ENCODE measurements around the gene DRD3. TPM values are rescaled to one million over a fixed set of nuclear protein-coding genes. Genes with fewer than 3 reads are reported as not detected.

DRD3 gene
- total RNA-seq, 2 donors from 2014 or later, result not detected

- H3K9me3 Mint-ChIP-seq, result no peaks in the 10 kb centered on the region
Measured at GRCh38 chr3:114108137-114108536, 70.7 kb downstream of the DRD3 start.

DNA sequence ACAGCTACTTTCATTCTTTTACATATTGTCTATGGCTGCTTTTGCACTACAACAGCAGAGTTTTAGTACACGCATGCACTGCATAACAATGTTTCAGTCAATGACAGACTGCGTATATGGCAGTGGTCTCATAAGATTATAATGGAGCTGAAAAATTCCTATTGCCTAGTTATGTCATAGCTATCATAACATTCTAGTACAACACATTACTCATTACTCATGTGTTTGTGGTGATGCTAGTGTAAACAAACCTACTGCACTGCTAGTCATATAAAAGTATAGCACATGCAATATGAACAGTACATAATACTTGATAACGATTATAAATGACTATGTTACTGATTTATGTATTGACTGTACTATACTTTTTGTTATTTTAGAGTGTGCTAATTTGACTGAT, 74.4 kb downstream of the DRD3 start:
- no peak overlapping the region for H3K27ac Mint-ChIP-seq
- ATAC-seq (no peak), DNase-seq (ENCODE audit: low spot score in 2 of 2) (no peak)
- H3K9me3 Mint-ChIP-seq, result no peaks in the 10 kb centered on the region
- H3K36me3 Mint-ChIP-seq, result no peaks in the 10 kb centered on the region

More at GRCh38 chr3:114108137-114108536, 70.7 kb downstream of the DRD3 start:
- no peak for DNase-seq (ENCODE audit: low spot score in 2 of 2)
- H3K36me3 Mint-ChIP-seq, result no peaks in the 10 kb centered on the region
- no peak overlapping the region for H3K27ac Mint-ChIP-seq
- no peak for ATAC-seq

- ATAC-seq (no peak), DNase-seq (ENCODE audit: low spot score in 2 of 2) (no peak)
- H3K27ac Mint-ChIP-seq, result no peak overlapping the region
- no peaks in the 10 kb centered on the region for H3K36me3 Mint-ChIP-seq
- H3K9me3 Mint-ChIP-seq, result no peaks in the 10 kb centered on the region
Measured at GRCh38 chr3:114103858-114104257, 75.0 kb downstream of the DRD3 start.

- DNase-seq (ENCODE audit: low spot score in 2 of 2) (no peak), ATAC-seq (no peak)
- Mint-ChIP-seq H3K27ac (no peak overlapping the region), H3K36me3 (no peaks in the 10 kb centered on the region), H3K9me3 (no peaks in the 10 kb centered on the region)
Measured at GRCh38 chr3:114103181-114103580, 75.7 kb downstream of the DRD3 start.

GRCh38 chr3:114101101-114101500, 77.8 kb downstream of the DRD3 start:
- ATAC-seq (no peak), DNase-seq (ENCODE audit: low spot score in 2 of 2) (no peak)
- no peak overlapping the region for H3K27ac Mint-ChIP-seq
- no peaks in the 10 kb centered on the region for H3K36me3 Mint-ChIP-seq
- no peaks in the 10 kb centered on the region for H3K9me3 Mint-ChIP-seq

GRCh38 chr3:114095796-114096195, 83.1 kb downstream of the DRD3 start:
- DNase-seq (ENCODE audit: low spot score in 2 of 2), result no peak
- no peak for ATAC-seq
- no peaks in the 10 kb centered on the region for H3K36me3 Mint-ChIP-seq
- H3K27ac Mint-ChIP-seq, result no peak overlapping the region
- no peaks in the 10 kb centered on the region for H3K9me3 Mint-ChIP-seq

DNA sequence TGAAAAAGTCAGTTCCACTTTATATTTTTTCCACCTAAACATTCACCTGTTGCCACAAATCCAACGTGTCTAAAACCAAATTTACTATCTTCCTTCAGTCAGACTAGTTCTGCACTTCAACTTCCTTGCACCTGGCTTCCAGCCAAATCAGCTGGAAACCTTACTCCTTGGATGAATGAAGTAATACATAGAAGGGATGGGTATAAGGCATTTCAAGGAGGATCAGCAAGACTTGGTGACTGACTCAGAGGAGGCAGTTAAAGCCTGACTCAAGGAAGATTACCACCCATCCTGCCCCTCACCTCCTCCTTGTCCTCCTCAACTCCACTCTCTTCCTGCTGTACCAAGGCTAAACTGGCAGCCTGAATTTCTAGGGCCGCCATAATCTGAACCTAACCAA, 85.3 kb downstream of the DRD3 start:
- no peaks in the 10 kb centered on the region for H3K36me3 Mint-ChIP-seq
- DNase-seq (ENCODE audit: low spot score in 2 of 2) (no peak), ATAC-seq (no peak)
- H3K27ac Mint-ChIP-seq, result no peak overlapping the region
- no peaks in the 10 kb centered on the region for H3K9me3 Mint-ChIP-seq

- ATAC-seq (no peak), DNase-seq (ENCODE audit: low spot score in 2 of 2) (no peak)
- Mint-ChIP-seq H3K36me3 (no peaks in the 10 kb centered on the region), H3K27ac (no peak overlapping the region), H3K9me3 (no peaks in the 10 kb centered on the region)
Measured at GRCh38 chr3:114093016-114093380, 85.9 kb downstream of the DRD3 start.

DNA sequence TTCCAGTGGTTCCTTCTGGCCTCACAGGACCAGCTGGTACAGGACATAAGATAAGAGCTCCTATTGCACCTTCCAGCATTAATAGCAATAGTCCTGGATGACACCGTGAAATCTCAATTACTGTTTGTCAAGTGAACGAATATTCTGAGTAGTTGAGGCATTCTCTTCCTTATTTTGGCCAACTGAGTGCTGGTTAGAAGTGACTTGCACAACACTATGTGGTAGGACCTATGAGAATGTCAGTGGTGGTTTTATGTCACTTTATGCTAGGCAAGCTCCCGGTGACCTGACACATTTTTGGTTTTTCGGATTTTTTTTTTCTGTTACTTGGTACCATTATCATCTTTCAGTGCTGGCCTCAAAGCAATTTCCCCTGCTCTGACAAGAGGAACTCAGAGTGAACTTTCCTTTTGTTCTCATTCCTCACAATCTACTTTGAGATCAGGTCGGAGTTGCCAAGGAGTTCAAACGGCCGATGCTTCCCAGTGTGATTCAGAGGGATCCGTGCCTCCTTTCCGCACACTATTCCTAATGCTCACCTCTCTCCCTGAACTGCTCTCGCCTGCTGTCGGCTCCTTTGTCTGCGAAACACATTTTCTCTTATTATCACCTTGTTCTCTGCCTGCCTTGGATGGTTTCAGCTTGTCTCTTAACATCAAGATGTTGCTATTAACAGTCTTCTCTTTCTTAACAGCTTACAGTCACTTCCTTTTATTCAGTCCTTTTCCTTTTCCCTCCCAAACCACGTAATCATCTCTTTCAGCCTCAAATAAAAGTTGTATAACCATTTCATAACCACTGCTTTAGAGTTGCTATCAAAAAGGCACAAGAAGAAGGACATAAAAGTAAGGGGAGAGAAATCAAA, 86.5 kb downstream of the DRD3 start:
- peaks cover 5 to 6% of the 10 kb centered on the region in 2 donors for H3K36me3 Mint-ChIP-seq
- H3K27ac Mint-ChIP-seq, result peak overlapping the region in 1 of 2 donors; percentile 8
- no peak for DNase-seq (ENCODE audit: low spot score in 2 of 2)
- ATAC-seq, result no peak
- no peaks in the 10 kb centered on the region for H3K9me3 Mint-ChIP-seq

DNA sequence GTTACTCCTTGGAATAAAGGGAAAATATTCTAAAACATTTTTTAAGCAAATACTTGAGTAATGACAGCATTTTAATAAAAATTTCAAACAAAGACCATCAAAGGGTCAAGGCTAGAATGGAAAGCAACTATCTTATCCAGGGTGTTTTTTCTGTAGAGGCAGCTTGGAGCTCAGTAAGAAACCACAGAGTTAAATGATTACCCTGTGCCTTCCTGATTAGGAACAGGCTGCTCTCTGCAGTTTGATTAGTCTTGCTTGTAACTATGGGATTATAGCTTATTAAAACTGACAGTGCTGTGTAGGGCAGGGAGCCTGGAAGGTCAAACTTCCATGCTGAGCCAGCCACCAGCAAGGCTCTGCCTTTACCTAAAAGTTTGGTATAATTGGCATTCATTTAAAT, 89.2 kb downstream of the DRD3 start:
- ATAC-seq, result no peak
- Mint-ChIP-seq H3K9me3 (no peaks in the 10 kb centered on the region), H3K36me3 (peaks cover 20 to 27% of the 10 kb centered on the region in 2 donors), H3K27ac (no peak overlapping the region)
- DNase-seq (ENCODE audit: low spot score in 2 of 2), result no peak

DNA sequence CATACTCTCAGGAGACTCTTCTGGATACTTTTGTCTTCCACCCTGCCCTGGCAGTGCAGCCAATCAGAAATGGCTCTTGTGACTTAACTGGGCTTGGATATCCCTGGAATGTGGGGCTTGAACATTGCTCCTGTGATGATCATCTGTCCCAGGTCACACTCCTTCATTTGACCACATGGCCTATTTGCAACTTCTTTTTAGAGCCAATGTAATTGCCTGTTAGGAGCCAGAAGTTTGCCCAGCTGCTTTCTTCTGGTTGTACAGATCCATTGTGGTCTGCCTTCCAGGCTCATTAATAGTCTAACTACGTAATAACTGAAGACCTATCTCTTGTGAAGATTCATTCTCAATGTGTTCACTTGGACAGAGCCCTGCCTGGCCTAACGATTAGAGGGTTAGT, 92.5 kb downstream of the DRD3 start:
- Mint-ChIP-seq H3K9me3 (no peaks in the 10 kb centered on the region), H3K36me3 (peaks cover 26 to 39% of the 10 kb centered on the region in 2 donors), H3K27ac (no peak overlapping the region)
- DNase-seq (ENCODE audit: low spot score in 2 of 2) (no peak), ATAC-seq (no peak)

DNA sequence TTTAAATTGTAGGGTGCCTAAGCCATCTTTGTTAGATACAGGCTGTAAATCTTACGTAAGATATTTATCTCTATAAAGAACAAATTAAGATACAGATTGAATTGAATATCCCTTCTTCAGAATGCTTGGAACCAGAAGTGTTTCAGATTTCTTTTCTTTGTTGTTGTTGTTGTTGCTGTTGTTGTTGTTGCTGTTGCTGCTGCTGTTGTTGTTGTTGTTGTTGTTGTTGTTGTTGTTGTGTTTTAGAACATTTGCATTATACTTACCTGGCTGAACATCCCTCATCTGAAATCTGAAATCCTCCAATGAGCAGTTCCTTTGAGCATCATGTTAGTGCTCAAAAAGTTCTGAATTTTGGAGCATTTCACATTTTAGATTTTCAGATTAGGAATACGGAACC, 95.7 kb downstream of the DRD3 start:
- ATAC-seq (no peak), DNase-seq (ENCODE audit: low spot score in 2 of 2) (no peak)
- H3K36me3 Mint-ChIP-seq, result peaks cover 33 to 49% of the 10 kb centered on the region in 2 donors
- H3K27ac Mint-ChIP-seq, result no peak overlapping the region
- H3K9me3 Mint-ChIP-seq, result no peaks in the 10 kb centered on the region

DNA sequence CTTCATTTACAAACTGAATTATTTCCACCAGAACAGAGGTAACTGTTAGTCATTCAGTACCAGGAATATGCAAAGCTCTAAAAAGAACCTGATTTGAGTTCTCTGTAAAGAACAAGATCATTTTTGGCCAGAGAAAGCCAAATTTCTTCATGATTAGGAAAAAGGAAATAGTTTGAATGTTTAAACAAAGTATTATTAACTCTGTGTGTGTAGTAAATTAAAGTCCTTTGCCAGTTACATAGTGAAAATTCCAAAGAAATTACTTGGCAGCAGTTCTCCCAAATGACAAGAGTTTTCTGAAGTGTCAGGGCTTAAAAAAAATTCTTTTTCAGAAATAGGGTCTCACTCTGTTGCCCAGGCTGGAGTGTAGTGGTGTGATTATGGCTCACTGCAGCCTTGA, 97.8 kb downstream of the DRD3 start:
- Mint-ChIP-seq H3K9me3 (no peaks in the 10 kb centered on the region), H3K36me3 (peaks cover 32 to 46% of the 10 kb centered on the region in 2 donors), H3K27ac (no peak overlapping the region)
- DNase-seq (ENCODE audit: low spot score in 2 of 2), result no peak
- no peak for ATAC-seq

DNA sequence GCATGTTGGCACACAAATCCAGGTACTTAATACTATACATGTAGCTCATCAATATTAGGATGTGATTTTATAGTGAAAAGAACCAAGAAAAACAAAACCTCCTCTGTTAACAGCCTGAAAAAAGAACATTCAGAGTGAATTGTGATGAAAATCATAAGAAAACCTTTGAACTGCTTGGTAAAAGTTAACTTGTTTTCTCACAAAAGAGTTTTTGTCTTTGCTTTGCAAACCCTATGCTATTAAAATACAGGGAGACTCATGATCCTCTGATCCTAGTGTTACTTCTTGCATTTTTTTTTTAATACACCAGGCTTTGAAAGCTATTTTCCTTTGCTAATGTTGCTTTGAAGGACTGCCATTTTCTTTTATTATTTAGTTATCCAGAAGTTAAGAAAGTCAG, 98.7 kb downstream of the DRD3 start:
- H3K9me3 Mint-ChIP-seq, result no peaks in the 10 kb centered on the region
- no peak for ATAC-seq
- no peak for DNase-seq (ENCODE audit: low spot score in 2 of 2)
- no peak overlapping the region for H3K27ac Mint-ChIP-seq
- H3K36me3 Mint-ChIP-seq, result peaks cover 25 to 39% of the 10 kb centered on the region in 2 donors

- Mint-ChIP-seq H3K27ac (no peak overlapping the region), H3K36me3 (peaks cover 25 to 37% of the 10 kb centered on the region in 2 donors)
Measured at GRCh38 chr3:114079761-114080160, 99.1 kb downstream of the DRD3 start.

DNA sequence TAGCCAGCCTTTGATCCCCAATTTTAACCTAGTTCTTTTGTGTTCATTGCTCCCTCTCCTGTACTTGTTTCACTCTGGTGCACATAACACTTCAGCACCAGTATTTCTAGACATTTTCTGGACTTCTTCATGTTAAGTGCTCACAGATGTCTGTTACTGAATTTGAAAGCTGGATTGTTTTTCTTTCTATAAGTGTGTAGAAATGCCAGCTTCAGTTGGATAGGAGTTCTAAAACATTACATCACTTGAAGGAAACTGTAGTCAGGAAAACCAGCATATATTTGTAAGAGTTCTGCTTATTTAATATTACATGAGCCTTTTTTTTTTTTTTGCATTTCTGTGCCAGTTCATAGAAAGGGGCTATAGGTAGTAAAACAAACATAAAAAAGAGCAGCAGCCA, 100.7 kb downstream of the DRD3 start:
- peaks cover 27% of the 10 kb centered on the region in 2 donors for H3K36me3 Mint-ChIP-seq
- ATAC-seq, result no peak
- no peak for DNase-seq (ENCODE audit: low spot score in 2 of 2)
- H3K27ac Mint-ChIP-seq, result no peak overlapping the region
- H3K9me3 Mint-ChIP-seq, result no peaks in the 10 kb centered on the region

More at GRCh38 chr3:114079761-114080160, 99.1 kb downstream of the DRD3 start:
- no peaks in the 10 kb centered on the region for H3K9me3 Mint-ChIP-seq
- ATAC-seq (no peak), DNase-seq (ENCODE audit: low spot score in 2 of 2) (no peak)

Measured in activated naive CD4-positive, alpha-beta T cell treated with anti-CD3 and anti-CD28 coated beads, Interleukin-2, amount 50 U/mL, for 72 hours (primary cell).